Left cardiac atrium (tissue), 4 donors: Measurements from ENCODE around the gene FXYD3. TPM values are rescaled to one million over a fixed set of nuclear protein-coding genes. Genes with fewer than 3 reads are reported as not detected.
A peak's percentile ranks its signal among the peaks of the same experiment; 100 is the strongest.

Experiments used
- ATAC-seq, 2 donors: fragments of 200-7000 bp; cut with Tn5 transposase; one replicate each; pipeline ENCODE4 v1.9.1; 2020; ENCODE audit warnings: mild to moderate bottlenecking in 2 of 2, moderate library complexity in 2 of 2
- DNase-seq: peaks from one replicate; pipeline ENCODE4 v3.0.0-alpha.2; 2020
- intact Hi-C, 2 donors: fragments of 100-400 bp; cut with DNase I; formaldehyde crosslinking; loops; one replicate each; pipeline versions ENCODE4 v1.14.1 to v1.15.1; 2022 to 2023
- total RNA-seq, 2 donors: library from RNA; stranded (reverse); fragmentation: NEBNext Ultra II Directional; extraction: Animal tissue kit (Norgen Biotek cat#: 25700); gene quantifications; one replicate each; pipeline ENCODE4 v1.2.1, GENCODE V29; 2021
- donor health status: DM: no; HTN: yes; CAD: no.
- donor health status: DM: no; HTN: yes; CAD: no; lungs with severe emphysema.
- donor health status: DM: yes; HTN: yes; CAD: no.
- donor health status: Dilated cardiomyopathy.

Gene FXYD3
- total RNA-seq, 2 donors from 2014 or later: 1.5 to 3.6 TPM

GRCh38 chr19:35165200-35166058 is 49.8 kb downstream of the FXYD3 start:
- no peak for DNase-seq
- intact Hi-C loops: no loop called here
- no peak for ATAC-seq

- intact Hi-C loops: no loop called here
- ATAC-seq: no peak
- no peak for DNase-seq
Observed at GRCh38 chr19:35166100-35167063, 50.8 kb downstream of the FXYD3 start.

- intact Hi-C loops: no loop called here
- no peak for ATAC-seq
- no peak for DNase-seq
Observed at GRCh38 chr19:35167251-35168119, 51.9 kb downstream of the FXYD3 start.

- intact Hi-C loops: no loop called here
- no peak for ATAC-seq
Observed at GRCh38 chr19:35168196-35168595, 52.6 kb downstream of the FXYD3 start.

GRCh38 chr19:35169221-35169995 is 53.8 kb downstream of the FXYD3 start:
- ATAC-seq: no peak
- intact Hi-C loops: no loop called here
- no peak for DNase-seq

More at GRCh38 chr19:35168196-35168595, 52.6 kb downstream of the FXYD3 start:
- no peak for DNase-seq

GRCh38 chr19:35170359-35171061 is 54.9 kb downstream of the FXYD3 start:
- intact Hi-C loops: no loop called here
- ATAC-seq (peak; percentile 37 to 42), DNase-seq (no peak)

GRCh38 chr19:35171730-35172129 is 56.1 kb downstream of the FXYD3 start:
- intact Hi-C loops: no loop called here
- no peak for DNase-seq
- no peak for ATAC-seq

Other genes with a start within 250 kb of the FXYD3 start
- 1 to 10 TPM; 1.4 to 2.6 TPM for gene ZNF30, start 188.9 kb upstream of the FXYD3 start, total RNA-seq
- gene ZNF792, start 151.6 kb upstream of the FXYD3 start, total RNA-seq: 1 to 10 TPM; 3.1 to 5.5 TPM
- 10 to 100 TPM; 29.2 to 45.5 TPM for gene GRAMD1A, start 115.5 kb upstream of the FXYD3 start, total RNA-seq
- gene SCN1B, start 85.4 kb upstream of the FXYD3 start, total RNA-seq: 100 to 1,000 TPM in 1 of 2 donors, 10 to 100 TPM in 1; 73.6 to 163 TPM
- 1 to 10 TPM; 5.6 to 7.2 TPM for gene HPN, start 74.1 kb upstream of the FXYD3 start, total RNA-seq
- gene LGI4, start 19.2 kb downstream of the FXYD3 start, total RNA-seq: 10 to 100 TPM; 11.6 to 17.9 TPM
- 100 to 1,000 TPM; 297 to 393 TPM for gene FXYD1, start 23.0 kb downstream of the FXYD3 start, total RNA-seq
- gene FXYD7, start 27.4 kb downstream of the FXYD3 start, total RNA-seq: not detected
- gene FXYD5, start 38.9 kb downstream of the FXYD3 start, total RNA-seq: 10 to 100 TPM; 35.5 to 46.7 TPM
- gene FAM187B, start 112.9 kb downstream of the FXYD3 start, total RNA-seq: not detected
- gene LSR, start 133.2 kb downstream of the FXYD3 start, total RNA-seq: 1 to 10 TPM; 7.5 to 7.6 TPM
- gene USF2, start 153.1 kb downstream of the FXYD3 start, total RNA-seq: 100 to 1,000 TPM; 130 to 147 TPM
- gene HAMP, start 166.7 kb downstream of the FXYD3 start, total RNA-seq: 1 to 10 TPM in 1 of 2 donors, under 1 TPM in 1; 0.41 to 7.6 TPM
- gene MAG, start 176.3 kb downstream of the FXYD3 start, total RNA-seq: not detected
- gene CD22, start 213.4 kb downstream of the FXYD3 start, total RNA-seq: under 1 TPM; 0.39 to 0.56 TPM
- gene FFAR1, start 232.1 kb downstream of the FXYD3 start, total RNA-seq: not detected
- under 1 TPM; 0.18 to 0.44 TPM for gene FFAR3, start 242.6 kb downstream of the FXYD3 start, total RNA-seq